DMS153 treated with DMSO at 0.1 percent for 48 hours (cell line): ENCODE results near the gene PROKR1.
"Not testable (repeated sequence)": the region's sequence is repeated elsewhere in the genome, so short reads cannot be mapped to it uniquely, and the experiment has no call there.

Experiments used
- DNase-seq: peaks from one replicate; lab custom pipeline; 2025; ENCODE audit not compliant: unreplicated experiment; lab: John Stamatoyannopoulos, UW

PROKR1 gene

GRCh38 chr2:68643011-68643873 lies at the start of gene PROKR1:
TSS of gene PROKR1 (plus strand) at chr2:68643579. CDS start at chr2:68645822, 2,243 bp downstream.
- peak; percentile 16 for DNase-seq

DNA sequence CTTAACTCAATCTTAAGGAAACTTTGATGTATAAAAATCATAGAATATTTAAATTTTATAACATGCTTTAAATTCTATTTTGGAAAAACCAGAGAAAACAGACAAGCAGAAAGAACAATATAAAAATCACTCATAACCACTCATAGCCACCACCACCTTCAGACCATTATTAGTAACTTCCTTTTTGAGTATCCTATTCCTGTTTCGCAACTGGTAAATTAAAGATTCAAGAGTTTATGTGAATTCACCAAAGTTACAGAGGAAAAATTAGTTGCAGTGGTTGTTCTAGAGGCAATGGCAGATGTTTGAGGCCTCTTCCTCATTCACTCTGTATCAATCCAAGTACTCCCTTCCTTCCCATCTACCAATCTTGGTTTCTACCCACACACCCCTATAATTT lies 49.3 kb upstream of the PROKR1 start:
- no peak for DNase-seq

- peak; percentile 6 for DNase-seq
Measured at GRCh38 chr2:68594674-68595492, 48.5 kb upstream of the PROKR1 start.

DNA sequence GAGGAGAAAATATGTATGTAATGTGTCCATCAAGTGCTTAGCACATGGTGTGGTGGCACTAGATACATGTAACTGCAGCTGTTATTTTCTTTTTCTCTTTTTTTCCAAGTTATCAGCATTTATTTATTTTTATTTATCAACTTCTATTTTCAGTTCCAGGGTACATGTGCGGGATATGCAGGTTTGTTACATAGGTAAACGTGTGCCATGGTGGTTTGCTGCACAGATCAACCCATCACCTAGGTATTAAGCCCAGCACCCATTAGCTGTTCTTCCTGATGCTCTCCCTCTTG lies 47.9 kb upstream of the PROKR1 start:
- DNase-seq = not testable (repeated sequence)

GRCh38 chr2:68600495-68600894 lies 42.9 kb upstream of the PROKR1 start:
- not testable (repeated sequence) for DNase-seq

DNA sequence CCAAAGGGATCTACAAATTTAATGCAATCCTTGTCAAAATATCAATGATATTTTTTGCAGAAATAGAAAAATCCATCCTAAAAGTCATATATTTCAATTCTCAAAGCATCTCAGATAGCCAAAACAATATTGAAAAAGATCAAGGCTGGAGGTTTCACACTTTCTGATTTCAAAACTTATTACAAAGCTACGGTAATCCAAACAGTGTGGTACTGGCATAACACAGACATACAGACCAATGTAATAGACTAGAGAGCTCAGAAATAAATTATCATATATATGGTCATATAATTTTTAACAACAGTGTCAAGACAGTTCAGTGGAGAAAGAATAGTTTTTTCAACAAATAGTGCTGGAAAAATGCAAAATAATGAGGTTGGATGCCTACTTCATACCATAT lies 40.3 kb upstream of the PROKR1 start:
- DNase-seq = no peak

DNA sequence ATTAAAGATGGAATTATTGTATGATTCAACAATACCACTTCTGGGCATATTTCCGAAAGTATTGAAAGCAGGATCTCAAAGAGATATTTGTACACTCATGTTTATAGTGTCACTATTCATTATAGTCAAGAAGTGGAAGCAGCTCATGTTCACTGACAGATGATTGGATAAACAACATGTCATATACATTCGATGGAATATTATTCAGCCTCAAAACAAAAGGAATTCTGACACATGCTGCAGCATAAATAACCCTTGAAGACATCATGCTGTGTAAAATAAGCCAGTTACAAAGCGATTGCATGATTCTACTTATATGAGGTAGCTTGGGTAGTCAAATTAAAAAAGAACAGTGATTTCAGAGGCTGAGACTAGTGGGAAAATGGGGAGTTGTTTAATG lies 39.3 kb upstream of the PROKR1 start:
- no peak for DNase-seq

DNA sequence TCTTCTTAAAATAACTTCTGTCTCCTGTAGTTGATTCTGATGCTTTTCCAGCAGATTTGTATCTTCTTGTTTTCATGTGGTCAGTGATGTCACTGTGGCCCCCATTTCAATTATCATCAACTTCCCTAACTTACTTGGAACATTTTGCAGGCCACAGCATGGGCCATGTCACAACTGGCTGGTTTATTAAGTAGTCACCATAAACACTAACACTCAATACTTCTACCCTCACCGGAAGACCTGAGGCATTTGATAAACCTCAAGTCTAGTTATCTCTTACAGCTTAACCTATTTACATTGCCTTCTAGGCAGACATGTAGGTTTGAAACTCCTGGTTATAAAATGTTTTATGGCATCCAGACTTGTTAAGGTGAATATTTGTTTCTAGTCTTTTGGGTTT lies 37.4 kb upstream of the PROKR1 start:
- no peak for DNase-seq

DNA sequence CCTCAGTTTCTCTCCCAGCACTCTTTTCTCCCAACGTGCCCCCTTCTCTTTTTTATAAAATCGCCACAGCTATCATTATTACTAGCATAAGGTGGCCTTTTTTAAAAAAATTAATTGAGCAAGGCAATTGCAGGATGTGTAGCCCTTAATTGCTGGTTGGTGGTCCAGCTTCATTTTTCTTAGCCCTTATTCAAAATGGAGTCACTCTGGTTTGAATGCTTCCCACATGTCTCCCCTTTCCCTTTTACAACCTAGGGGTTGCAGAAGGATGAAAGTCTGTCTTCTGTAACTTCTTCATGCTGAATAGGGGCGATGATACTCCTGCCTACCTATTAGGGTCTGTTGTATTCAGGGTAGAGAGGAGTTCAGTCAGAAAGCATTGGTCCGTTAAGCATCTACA lies 36.6 kb upstream of the PROKR1 start:
- DNase-seq = no peak

GRCh38 chr2:68607837-68608236 lies 35.5 kb upstream of the PROKR1 start:
- no peak for DNase-seq

GRCh38 chr2:68612765-68613519 lies 30.4 kb upstream of the PROKR1 start:
- DNase-seq = no peak

GRCh38 chr2:68620772-68621171 lies 22.6 kb upstream of the PROKR1 start:
- DNase-seq = no peak

DNA sequence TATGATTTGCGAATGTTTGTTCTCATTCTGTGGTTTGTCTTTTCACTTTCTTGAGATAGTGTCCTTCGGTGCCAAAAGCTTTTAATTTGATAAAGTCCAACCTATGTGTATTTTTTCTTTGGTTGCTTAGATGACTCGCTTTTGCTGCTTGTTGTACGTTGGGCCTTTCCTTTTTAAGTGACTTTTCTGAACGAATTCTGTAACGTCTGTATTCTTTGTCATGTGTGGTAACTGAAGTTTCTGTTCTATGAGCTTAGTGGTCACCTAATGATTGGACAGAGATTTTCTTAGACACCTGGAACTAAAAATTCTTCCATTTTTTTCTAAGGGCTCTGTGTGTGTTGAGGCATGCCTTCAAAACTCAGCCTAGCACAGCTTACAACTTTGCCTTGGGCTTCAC lies 19.6 kb upstream of the PROKR1 start:
- no peak for DNase-seq

- no peak for DNase-seq
Measured at GRCh38 chr2:68627615-68628014, 15.8 kb upstream of the PROKR1 start.

GRCh38 chr2:68632021-68632420 lies 11.4 kb upstream of the PROKR1 start:
- no peak for DNase-seq

DNA sequence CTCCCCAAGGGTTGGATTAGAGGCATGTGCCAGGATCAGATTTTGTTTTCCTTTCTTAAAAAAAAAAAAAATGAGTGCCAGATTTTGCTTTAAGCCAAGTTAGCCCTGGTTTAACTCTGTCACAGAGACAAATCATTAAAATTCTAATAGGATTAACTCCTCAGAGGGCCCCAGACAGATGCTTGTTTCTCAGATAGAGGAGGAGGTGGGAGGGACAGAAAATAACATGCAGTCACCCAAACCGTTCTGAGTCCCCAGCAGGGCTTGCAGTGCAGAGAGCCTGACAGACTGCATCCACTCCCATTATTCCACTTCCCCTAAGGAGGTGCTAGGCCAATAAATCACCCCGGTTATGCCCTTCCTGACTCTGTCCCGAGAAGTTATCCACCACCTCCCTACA lies 6.3 kb upstream of the PROKR1 start:
- no peak for DNase-seq

DNA sequence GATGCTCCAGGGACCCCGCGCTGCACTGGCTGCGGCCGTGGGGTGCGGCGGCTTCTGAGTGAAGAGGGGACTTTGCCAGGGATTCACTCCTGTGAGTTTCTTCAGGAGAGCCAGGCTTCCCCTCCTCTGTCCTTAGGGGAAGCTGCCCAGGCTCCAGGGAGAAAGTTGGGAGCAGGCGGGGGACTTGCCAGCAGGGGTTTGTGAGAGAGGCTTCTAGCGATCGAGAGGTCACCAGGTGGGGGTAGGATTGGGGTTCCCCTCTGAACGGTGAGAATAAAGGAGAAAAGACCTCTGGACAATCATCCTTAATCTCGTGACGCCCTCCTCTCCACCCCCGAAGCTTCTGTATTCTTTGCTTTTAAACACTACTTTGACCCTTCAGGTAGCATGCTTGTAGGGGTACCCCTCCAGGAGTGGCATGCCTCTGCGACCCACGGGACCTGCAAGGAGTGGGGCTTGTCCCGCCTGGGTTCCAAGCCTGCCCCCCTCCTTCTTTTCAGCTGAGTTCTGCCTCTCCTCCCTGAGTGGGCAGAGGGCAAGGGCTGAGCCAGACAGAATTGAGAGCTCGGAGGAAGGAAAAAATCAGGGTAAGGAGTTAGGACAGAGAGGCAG lies 601 bp downstream of the PROKR1 start:
- no peak for DNase-seq

DNA sequence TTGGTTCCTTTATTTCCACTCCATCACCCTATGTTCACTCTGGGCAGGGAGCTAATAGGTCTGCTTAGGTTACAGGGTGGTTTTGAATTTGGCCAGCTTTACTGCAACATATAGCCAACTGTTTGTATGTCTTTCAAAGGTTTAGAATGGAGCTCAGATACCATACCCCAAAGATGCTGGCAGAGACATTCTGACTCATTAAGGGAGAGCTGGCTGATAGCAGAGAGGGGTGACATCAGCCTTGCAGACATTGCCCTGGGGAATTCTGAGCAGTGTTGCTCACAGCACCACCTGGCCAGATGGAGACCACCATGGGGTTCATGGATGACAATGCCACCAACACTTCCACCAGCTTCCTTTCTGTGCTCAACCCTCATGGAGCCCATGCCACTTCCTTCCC lies 2.1 kb downstream of the PROKR1 start:
- no peak for DNase-seq

GRCh38 chr2:68646303-68646702 lies 2.9 kb downstream of the PROKR1 start:
- DNase-seq = no peak

DNA sequence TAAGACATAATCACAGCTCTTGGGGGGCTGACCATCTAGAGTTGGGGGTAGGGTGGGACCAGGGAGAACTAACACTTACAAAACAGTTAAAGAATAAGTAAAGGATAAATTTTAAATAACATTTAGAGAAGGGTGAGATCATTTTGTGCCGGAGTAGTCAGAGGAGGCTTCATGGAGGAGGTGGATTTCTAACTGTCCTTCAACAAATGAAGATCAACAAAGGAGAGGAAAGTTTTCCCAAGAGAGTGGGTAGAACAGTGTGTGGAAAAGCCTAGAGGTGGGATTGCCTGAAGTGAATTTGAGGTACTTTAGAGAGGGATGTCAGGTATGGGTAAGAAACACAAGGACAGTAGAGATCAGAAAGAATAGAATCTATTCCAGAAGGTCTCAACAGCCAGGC lies 7.3 kb downstream of the PROKR1 start:
- DNase-seq = no peak

DNA sequence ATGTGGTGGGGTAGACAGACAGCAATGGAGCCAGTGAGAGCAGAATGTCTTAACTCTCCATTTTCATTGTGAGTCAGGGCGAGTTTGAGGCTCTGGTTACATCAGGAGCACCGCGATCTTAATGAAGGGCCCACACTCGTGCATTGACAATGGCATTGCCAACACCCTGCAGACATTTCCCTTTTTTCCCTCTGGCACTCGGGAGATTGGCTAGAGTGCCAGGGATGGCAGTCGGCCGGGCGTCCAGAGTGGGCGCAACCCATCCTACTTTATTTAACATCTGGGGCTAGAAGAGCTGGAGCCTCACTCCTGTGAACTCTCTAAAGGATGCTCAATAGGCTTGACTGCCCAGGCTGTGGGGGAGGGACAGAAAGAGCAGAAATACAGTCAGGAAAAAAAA lies 9.7 kb downstream of the PROKR1 start:
- no peak for DNase-seq
